HUES64 (cell line): ENCODE data around the gene BOLL. TPM values are rescaled to one million over a fixed set of nuclear protein-coding genes. Genes with fewer than 3 reads are reported as not detected.
A peak's percentile ranks its signal among the peaks of the same experiment; 100 is the strongest.
"Not testable (repeated sequence)": the region's sequence is repeated elsewhere in the genome, so short reads cannot be mapped to it uniquely, and the experiment has no call there.

Experiments
- H3K27ac ChIP-seq: 2 replicates; pipeline ENCODE4 v1.7.0; 2013; ENCODE audit warnings: low read depth, low read length, inconsistent platforms
- H3K27me3 ChIP-seq: 2 replicates; pipeline ENCODE4 v1.6.1; 2013; ENCODE audit warnings: mild to moderate bottlenecking, low read length; ENCODE audit not compliant: insufficient read depth
- H3K36me3 ChIP-seq: 2 replicates; pipeline ENCODE4 v1.6.1; 2013; ENCODE audit warnings: mild to moderate bottlenecking, low read length; ENCODE audit not compliant: insufficient read depth
- H3K4me1 ChIP-seq: 2 replicates; pipeline ENCODE4 v1.6.1; 2013; ENCODE audit warnings: mild to moderate bottlenecking, low read length, moderate library complexity; ENCODE audit not compliant: insufficient read depth
- H3K4me3 ChIP-seq: 2 replicates; pipeline ENCODE4 v1.5.1; 2013; ENCODE audit warnings: mild to moderate bottlenecking, low read length, moderate library complexity
- H3K9ac ChIP-seq: 2 replicates; pipeline ENCODE4 v1.6.1; 2013; ENCODE audit warnings: mild to moderate bottlenecking, low read depth, low read length
- H3K9me3 ChIP-seq: 2 replicates; pipeline ENCODE4 v1.6.1; 2013; ENCODE audit warnings: low read depth, low read length; ENCODE audit not compliant: insufficient read depth
- WGBS: fragments of 150-250, 120-280 bp; methylation state at CpG from one replicate; pipeline ENCODE4 v1.1.7; 2013; ENCODE audit warnings: missing lambda C conversion rate; 5-methylcytosine and 5-hydroxymethylcytosine counted together
- polyA plus RNA-seq, 2 experiments: library from polyadenylated mRNA; stranded (reverse); fragments of 50-300 nt; gene quantifications; one replicate each; pipeline ENCODE4 v1.2.3, GENCODE V29; 2013

Gene BOLL, protein sequence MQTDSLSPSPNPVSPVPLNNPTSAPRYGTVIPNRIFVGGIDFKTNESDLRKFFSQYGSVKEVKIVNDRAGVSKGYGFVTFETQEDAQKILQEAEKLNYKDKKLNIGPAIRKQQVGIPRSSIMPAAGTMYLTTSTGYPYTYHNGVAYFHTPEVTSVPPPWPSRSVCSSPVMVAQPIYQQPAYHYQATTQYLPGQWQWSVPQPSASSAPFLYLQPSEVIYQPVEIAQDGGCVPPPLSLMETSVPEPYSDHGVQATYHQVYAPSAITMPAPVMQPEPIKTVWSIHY
- polyA plus RNA-seq (2013, experiment 1 of 2), result not detected
- polyA plus RNA-seq (2013, experiment 2 of 2), result not detected

DNA sequence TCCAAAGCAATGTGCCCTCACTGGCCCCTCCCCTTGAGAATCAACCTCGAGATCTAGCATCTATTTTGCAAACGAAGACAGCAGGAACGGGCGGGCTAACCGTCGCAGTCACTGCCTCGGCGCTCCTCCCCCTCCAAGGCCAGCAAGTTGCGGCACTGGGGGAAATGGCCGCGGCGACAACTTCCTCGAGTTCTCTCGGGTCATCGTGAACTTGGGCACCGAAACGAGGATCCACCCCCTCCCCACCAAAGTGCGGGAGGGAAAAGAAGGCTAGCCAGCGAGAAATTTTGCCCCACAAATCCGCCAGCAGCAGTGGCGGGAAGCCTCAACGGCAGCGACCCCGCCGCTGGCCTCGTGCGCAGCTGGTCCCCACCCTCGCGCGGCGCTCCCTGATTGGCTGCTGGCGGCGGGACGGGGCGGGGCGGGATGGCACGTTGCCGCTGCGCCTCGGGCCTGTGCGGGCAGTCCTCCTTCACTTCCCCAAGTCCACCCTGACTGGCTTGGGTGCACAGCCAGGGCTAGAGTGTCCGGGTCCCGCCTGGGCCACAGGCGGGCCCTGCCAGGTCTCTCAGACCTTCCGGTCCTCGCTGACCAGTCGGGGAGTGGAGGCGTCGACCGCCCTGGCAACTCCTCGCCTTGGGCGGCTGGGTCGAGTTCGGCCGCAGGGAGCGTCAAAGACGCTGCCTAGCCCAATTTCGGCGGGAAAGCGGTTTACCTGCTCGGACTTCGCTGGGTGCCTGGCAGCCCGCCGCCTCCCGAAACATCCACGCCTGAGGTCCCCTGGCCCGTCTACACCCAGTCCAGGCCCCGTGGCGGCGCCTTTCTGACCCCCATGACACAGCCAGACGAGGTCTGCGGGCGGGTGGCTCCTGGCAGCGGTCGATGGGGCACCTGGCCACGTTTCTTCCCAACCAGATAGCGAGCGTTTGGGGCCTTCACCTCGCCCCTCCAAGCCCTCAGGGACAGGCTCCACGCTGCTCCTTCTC lies at the start of gene BOLL:
BOLL (minus strand) TSS at position 364 of the 986 bp plus-strand sequence. CDS start 3,469 bp downstream, outside the sequence.
- H3K4me3 ChIP-seq, result peak within 1 kb of the TSS; percentile 57
- H3K9me3 ChIP-seq, result no peaks in the 10 kb centered on the region
- no peaks in the 10 kb centered on the region for H3K4me1 ChIP-seq
- no peaks in the 10 kb centered on the region for H3K36me3 ChIP-seq
- 93% methylated on average over 80 of the region's 80 CpGs for WGBS
- H3K27me3 ChIP-seq, result peaks cover 31% of the 10 kb centered on the region
- H3K9ac ChIP-seq, result no peak within 1 kb of the TSS
- H3K27ac ChIP-seq, result no peak within 1 kb of the TSS

DNA sequence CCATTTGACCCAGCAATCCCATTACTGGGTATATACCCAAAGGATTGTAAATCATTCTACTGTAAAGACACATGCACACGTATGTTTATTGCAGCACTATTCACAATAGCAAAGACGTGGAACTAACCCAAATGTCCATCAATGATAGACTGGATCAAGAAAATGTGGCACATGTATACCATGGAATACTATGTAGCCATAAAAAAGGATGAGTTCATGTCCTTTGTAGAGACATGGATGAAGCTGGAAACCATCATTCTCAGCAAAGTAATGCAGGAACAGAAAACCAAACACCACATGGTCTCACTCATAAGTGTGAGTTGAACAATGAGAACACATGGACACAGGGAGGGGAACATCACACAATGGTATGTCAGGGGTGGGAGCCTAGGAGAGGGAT lies 49.7 kb upstream of the BOLL start:
- not testable (repeated sequence) for H3K27me3 ChIP-seq, H3K4me3 ChIP-seq, H3K36me3 ChIP-seq, H3K4me1 ChIP-seq, H3K9me3 ChIP-seq, H3K27ac ChIP-seq, H3K9ac ChIP-seq
- WGBS, result 100% methylated on average over 2 of the region's 2 CpGs

DNA sequence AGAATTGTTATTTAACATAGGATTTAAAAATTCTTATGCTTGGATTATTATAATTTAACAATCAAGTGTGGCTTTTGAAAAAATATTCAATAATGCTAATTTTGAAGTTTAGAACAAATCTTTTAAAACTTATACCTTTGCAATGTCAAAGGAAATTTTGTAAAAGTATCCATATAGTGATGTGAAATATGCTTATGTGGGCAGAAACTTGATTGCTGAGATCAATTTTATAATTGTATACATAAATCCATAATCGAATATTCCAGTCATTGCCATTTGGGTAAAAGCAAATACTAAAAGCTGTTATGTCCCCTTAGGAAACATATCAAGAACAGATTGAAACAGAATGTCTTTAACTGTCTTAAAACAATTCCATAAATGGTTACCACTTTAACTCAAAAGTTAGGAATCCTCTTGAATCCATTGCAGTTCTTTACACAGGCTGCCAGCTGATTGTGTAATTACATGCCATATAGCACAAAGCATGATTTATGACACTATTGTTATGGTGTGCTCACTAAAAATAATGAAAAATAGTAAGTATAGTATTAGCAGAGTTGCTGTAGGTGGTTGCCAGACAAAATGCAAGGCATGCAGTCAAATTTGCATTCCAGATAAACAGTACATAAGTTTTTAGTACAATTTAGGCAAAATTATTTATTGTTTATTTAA lies 43.5 kb upstream of the BOLL start:
- no peak overlapping the region for H3K27ac ChIP-seq

DNA sequence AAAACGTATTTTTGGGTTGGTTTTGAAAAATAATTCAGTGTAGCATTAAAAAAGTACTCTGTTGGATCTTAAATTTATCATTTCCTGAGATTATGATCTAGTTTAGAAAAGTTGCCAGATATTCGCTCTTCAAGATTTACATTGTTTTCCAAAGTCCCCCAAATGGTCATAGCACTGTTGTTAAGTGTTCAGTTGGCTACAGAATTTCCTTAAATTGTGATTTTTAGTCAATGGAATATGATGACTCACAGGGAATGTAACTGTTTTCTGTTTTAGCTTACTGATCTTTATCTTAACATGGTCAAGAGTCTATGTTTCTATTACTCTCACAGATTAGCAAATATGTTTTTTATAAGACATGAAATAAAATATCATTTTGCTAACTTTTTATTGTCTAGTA lies 42.5 kb upstream of the BOLL start:
- 91% methylated on average over 2 of the region's 2 CpGs for WGBS
- H3K36me3 ChIP-seq, result no peaks in the 10 kb centered on the region
- H3K27me3 ChIP-seq, result no peaks in the 10 kb centered on the region
- no peak overlapping the region for H3K9ac ChIP-seq
- H3K9me3 ChIP-seq, result no peaks in the 10 kb centered on the region
- H3K27ac ChIP-seq, result no peak overlapping the region
- no peak overlapping the region for H3K4me3 ChIP-seq
- H3K4me1 ChIP-seq, result no peaks in the 10 kb centered on the region; the same call in 1 of the 2 replicates

More for the DNA sequence above, 43.5 kb upstream of the BOLL start:
- H3K9ac ChIP-seq, result no peak overlapping the region
- no peaks in the 10 kb centered on the region for H3K36me3 ChIP-seq
- no peaks in the 10 kb centered on the region for H3K9me3 ChIP-seq
- H3K27me3 ChIP-seq, result no peaks in the 10 kb centered on the region
- no peak overlapping the region for H3K4me3 ChIP-seq
- no peaks in the 10 kb centered on the region; the same call in 1 of the 2 replicates for H3K4me1 ChIP-seq
- WGBS, result 100% methylated on average over 1 of the region's 1 CpG

DNA sequence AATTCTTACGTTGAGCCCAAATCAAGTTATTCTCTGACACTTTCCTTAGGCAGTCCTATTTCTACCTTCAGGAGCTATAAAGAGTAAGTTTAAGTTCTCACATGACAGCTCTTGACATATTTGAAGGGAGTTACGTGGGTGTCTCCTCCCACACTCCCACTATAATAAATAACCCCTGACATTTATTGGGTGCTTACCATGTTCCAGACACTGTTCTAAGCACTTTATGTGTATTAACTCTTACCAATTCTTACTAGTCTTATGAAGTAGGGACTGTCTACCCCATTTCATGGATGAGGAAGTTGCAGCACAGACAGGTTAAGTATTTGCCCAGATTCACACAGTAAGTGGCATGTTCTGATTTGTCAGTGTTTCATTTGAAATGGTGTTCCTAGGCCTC lies 37.2 kb upstream of the BOLL start:
- Histone ChIP-seq H3K9ac (no peak overlapping the region), H3K36me3 (no peaks in the 10 kb centered on the region), H3K27ac (no peak overlapping the region), H3K9me3 (no peaks in the 10 kb centered on the region), H3K4me1 (no peaks in the 10 kb centered on the region; the same call in 1 of the 2 replicates), H3K4me3 (no peak overlapping the region), H3K27me3 (no peaks in the 10 kb centered on the region)
- WGBS, result 97% methylated on average over 2 of the region's 2 CpGs

DNA sequence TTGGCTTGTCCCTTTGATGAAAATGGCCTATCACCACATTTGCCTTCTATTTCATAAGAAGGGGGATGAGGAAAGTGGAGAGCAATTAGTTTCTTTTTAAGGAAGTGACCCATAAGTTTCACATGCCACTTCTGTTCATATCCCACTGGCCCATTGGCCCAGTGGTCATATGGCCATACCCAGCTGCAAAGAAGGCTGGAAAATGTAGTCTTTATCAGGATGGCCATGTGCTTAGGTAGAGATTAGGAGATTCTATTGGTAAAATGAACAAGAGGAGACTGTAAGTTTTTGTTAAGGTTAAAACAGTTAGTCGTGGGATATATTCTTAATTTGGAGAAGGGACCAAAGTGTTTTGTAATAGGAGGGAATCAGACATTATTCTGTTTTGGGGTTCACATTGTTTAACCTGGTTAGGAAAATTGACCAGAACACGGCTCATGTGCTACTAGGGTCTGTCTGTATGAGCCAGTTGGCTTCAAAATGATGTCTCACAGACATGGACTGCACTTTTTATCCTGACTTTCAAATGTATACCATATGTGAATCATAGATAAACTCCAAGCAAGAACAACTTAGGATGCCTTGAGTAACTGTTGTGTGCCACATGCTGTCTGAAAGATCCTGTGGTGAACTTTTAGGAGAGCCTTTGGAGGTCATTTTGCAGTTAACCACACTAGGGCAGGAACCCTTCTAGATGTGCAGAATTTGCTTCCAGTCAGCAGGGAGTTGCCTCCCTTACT lies 36.6 kb upstream of the BOLL start:
- Histone ChIP-seq H3K27me3 (no peaks in the 10 kb centered on the region), H3K4me3 (no peak overlapping the region), H3K36me3 (no peaks in the 10 kb centered on the region), H3K27ac (no peak overlapping the region), H3K9me3 (no peaks in the 10 kb centered on the region), H3K4me1 (no peaks in the 10 kb centered on the region; the same call in 1 of the 2 replicates), H3K9ac (no peak overlapping the region)
- WGBS, result 92% methylated on average over 2 of the region's 2 CpGs

DNA sequence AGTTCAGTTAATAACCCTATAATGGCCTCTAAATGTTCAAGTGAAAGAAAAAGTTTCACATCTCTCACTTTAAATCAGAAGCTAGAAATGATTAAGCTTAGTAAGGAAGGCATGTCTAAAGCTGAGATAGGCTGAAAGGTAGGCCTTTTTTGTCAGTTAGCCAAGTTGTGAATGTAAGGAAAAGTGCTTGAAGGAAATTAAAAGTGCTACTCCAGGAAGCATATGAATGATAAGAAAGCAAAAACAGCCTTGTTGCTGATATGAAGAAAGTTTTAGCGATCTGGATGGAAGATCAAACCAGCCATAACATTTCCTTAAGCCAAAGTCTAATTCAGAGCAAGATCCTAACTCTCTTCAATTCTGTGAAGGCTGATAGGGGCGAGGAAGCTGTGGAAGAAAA lies 29.4 kb upstream of the BOLL start:
- no peak overlapping the region for H3K27ac ChIP-seq
- no peaks in the 10 kb centered on the region for H3K27me3 ChIP-seq
- H3K9ac ChIP-seq, result no peak overlapping the region
- H3K4me3 ChIP-seq, result no peak overlapping the region
- WGBS, result 93% methylated on average over 1 of the region's 2 CpGs
- H3K4me1 ChIP-seq, result no peaks in the 10 kb centered on the region
- no peaks in the 10 kb centered on the region for H3K9me3 ChIP-seq
- no peaks in the 10 kb centered on the region for H3K36me3 ChIP-seq

DNA sequence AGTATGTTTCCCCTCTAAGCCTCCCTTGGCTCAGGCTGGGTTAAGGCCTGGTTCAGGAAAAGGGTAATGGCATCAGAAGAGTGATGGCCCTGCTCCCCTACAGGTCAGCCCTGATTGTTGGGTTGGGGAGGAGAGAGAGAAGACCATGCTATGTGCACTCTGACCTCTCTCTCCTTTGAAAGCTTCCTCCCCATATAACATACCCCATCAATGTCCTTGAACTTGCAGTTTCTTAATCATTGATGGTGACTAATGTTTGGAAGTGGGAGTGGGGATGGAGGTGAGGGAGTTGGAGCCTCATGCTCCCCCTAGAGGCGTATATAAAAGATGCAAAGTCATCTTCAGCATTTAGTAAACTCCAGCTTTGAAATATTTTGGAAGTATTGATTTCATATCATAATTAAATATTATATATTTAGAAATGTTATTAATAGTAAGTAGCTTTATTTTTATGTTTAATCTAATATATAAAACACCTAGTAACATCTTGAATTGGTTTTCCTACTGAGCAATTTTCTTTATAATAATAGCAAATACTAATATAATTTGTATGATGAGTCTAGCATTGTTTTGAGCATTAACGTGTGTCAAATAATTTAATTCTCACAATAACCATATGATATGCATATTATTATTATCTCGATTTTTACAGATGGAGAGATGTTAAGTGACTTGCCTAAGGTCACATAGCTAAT lies 28.1 kb upstream of the BOLL start:
- Histone ChIP-seq H3K27me3 (peaks cover 5% of the 10 kb centered on the region; the same call in 1 of the 2 replicates), H3K27ac (no peak overlapping the region), H3K36me3 (no peaks in the 10 kb centered on the region), H3K4me3 (no peak overlapping the region), H3K9ac (no peak overlapping the region), H3K9me3 (no peaks in the 10 kb centered on the region), H3K4me1 (no peaks in the 10 kb centered on the region)
- 42% methylated on average over 2 of the region's 3 CpGs for WGBS

DNA sequence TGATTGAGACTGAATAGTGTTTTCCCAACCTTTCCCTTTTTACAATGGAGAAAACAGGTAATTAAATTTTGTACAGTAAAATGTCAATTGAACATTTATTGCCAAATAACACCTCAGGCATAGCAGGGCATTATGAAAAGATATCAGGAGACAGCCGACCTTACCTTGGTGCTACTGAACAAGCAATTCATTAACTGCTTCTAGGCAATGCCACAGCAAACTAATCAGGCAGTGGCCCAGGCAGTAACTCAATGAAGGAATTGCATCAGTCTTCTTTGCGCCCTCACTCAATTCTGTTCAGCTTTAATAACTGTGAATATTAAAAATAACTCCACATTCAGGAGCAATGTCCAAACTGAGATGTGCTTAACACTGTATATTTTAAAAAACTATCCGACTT lies 25.4 kb upstream of the BOLL start:
- no peaks in the 10 kb centered on the region for H3K4me1 ChIP-seq
- peaks cover 32% of the 10 kb centered on the region for H3K27me3 ChIP-seq
- H3K9ac ChIP-seq, result no peak overlapping the region
- 92% methylated on average over 3 of the region's 3 CpGs for WGBS
- H3K9me3 ChIP-seq, result no peaks in the 10 kb centered on the region
- no peaks in the 10 kb centered on the region for H3K36me3 ChIP-seq
- H3K27ac ChIP-seq, result no peak overlapping the region
- H3K4me3 ChIP-seq, result no peak overlapping the region

DNA sequence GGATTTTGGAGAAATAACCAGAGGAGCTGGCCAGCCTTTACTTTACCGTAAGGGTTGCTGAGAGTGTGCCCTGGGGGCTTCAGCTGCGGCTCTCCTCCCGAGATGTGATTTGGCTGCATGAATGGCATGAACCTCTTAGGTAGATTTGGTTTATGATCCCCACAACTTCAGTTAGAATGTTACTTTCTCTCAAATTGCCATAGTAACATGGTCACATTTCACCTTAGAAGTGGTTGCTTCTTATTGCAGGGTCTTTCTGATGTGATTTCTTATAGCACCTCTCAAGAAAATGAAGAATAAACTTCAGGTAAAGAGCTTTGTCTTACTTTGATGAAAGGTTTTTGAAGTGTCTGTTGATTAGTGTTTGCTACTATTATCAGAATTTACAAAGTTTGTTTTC lies 24.9 kb upstream of the BOLL start:
- no peaks in the 10 kb centered on the region for H3K36me3 ChIP-seq
- 91% methylated on average over 3 of the region's 3 CpGs for WGBS
- H3K27me3 ChIP-seq, result peaks cover 37% of the 10 kb centered on the region
- H3K9me3 ChIP-seq, result no peaks in the 10 kb centered on the region
- no peak overlapping the region for H3K27ac ChIP-seq
- no peak overlapping the region for H3K9ac ChIP-seq
- H3K4me3 ChIP-seq, result no peak overlapping the region
- H3K4me1 ChIP-seq, result no peaks in the 10 kb centered on the region
